Measurements from ENCODE around the gene LAMC1.

DNA sequence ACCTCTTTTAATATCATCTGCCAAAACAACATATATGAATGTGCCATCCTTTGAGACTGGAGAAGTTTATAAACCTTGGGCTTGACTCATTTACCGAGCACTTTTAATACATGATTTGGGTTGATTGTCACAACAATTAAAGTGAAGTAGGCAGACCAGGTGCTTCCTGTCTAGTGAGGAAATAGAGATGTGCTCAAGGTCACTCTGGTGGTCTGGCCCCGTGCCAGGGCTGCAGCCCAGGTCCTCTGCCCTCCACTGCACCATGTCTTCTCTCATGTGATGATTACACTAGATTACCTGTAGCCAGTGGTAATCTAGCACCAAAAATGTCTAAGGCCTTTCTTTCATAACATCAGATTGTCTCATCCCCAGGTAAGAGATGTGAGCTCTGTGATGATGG is 101.0 kb downstream of the LAMC1 start:
- TF ChIP-seq, protein P1, sequence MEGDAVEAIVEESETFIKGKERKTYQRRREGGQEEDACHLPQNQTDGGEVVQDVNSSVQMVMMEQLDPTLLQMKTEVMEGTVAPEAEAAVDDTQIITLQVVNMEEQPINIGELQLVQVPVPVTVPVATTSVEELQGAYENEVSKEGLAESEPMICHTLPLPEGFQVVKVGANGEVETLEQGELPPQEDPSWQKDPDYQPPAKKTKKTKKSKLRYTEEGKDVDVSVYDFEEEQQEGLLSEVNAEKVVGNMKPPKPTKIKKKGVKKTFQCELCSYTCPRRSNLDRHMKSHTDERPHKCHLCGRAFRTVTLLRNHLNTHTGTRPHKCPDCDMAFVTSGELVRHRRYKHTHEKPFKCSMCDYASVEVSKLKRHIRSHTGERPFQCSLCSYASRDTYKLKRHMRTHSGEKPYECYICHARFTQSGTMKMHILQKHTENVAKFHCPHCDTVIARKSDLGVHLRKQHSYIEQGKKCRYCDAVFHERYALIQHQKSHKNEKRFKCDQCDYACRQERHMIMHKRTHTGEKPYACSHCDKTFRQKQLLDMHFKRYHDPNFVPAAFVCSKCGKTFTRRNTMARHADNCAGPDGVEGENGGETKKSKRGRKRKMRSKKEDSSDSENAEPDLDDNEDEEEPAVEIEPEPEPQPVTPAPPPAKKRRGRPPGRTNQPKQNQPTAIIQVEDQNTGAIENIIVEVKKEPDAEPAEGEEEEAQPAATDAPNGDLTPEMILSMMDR (conservative IDR thresholded peaks at IDR 0.05 in 1 of 2, IDR thresholded peaks at IDR 0.05 in 1 of 2; ENCODE audit: low read depth in 1 of 2, low read length in 2 of 2), result no peak
- TF ChIP-seq EZH2 (IDR thresholded peaks at IDR 0.05; ENCODE audit: low read length, missing control alignments), result no peak

All from fibroblast of lung (primary cell).